SH-SY5Y (cell line): ENCODE data around the gene MCRS1.

Experiments used
- GATA2 ChIP-seq: IDR thresholded peaks from 2 replicates; pipeline ENCODE4 v1.6.1; 2011; ENCODE audit warnings: mild to moderate bottlenecking, low read depth, low read length
- GATA3 ChIP-seq: IDR thresholded peaks from 2 replicates; pipeline ENCODE4 v1.6.1; 2011; ENCODE audit warnings: low read depth, mild to moderate bottlenecking, low read length, moderate library complexity

GRCh38 chr12:49557917-49558215 is 10.1 kb downstream of the MCRS1 start:
- TF ChIP-seq GATA2 (no peak), GATA3 (no peak)
